Measurements from ENCODE around the gene EPHB4. TPM values are rescaled to one million over a fixed set of nuclear protein-coding genes. Genes with fewer than 3 reads are reported as not detected.

Gene EPHB4
- total and polyA plus RNA-seq, 10 of the 15 experiments (the other 5 are each of a cell fraction or from before 2014, with no cell fraction given), result 0.32 to 0.85 (median 0.48) TPM; not detected in 4

GRCh38 chr7:100874300-100874576 lies 46.9 kb upstream of the EPHB4 start:
- Histone ChIP-seq H3K79me2 (ENCODE audit: control insufficient read depth, insufficient read depth, low read length) (peaks cover 53% of the 10 kb centered on the region), H2AFZ (ENCODE audit: control insufficient read depth, low read depth, low read length) (peak overlapping the region; percentile 75; the same call in 1 of the 2 replicates), H3K4me2 (ENCODE audit: control insufficient read depth, insufficient read depth) (peak overlapping the region; percentile 99), H3K36me3 (ENCODE audit: control insufficient read depth in 2 of 2, insufficient read depth in 2 of 2, low read length in 1 of 2) (peaks cover 2 to 20% of the 10 kb centered on the region in 2 experiments; a peak in 3 of 4 replicates), H3K9me3 (replicated peaks; ENCODE audit: control insufficient read depth, insufficient read depth, low read length) (no peaks in the 10 kb centered on the region; the same call in 2 of the 3 replicates), H3K4me3 (peak overlapping the region; percentile 71), H4K20me1 (ENCODE audit: control insufficient read depth, insufficient read depth) (0 out of 2 replicates have a peak, but pooled peaks cover 3% of the 10 kb centered on the region), H3K27ac (ENCODE audit: control insufficient read depth, insufficient read depth) (peak overlapping the region; percentile 98), H3K27me3 (replicated peaks in 1 of 2; ENCODE audit: control insufficient read depth in 2 of 2, insufficient read depth in 2 of 2, low read length in 1 of 2) (no peaks in the 10 kb centered on the region), H3K9ac (ENCODE audit: control insufficient read depth, insufficient read depth, low read length) (peak overlapping the region; percentile 98), H3K4me1 (ENCODE audit: control insufficient read depth, insufficient read depth, low read length) (peaks cover 6% of the 10 kb centered on the region; the same call in 1 of the 2 replicates)
- SMC1A ChIA-PET (ENCODE audit: uncharacterized antibody, unreplicated experiment), result no interaction called here
- 83% methylated on average over 8 of the region's 8 CpGs for WGBS (ENCODE audit: insufficient coverage, insufficient replicate concordance, low lambda C conversion rate, missing lambda C conversion rate)
- CTCF ChIA-PET, result interaction anchor here (0.6 to 1.6 kb wide), 2 partner anchors 15 to 269 kb away, joined by 3 to 4 read pairs; partner anchors contain the start of gene UFSP1
- no TSS peak for BruUV-seq (replicated peaks)
- in situ Hi-C loops (cut with MboI) (no loop called here), intact Hi-C loops (cut with micrococcal nuclease; ENCODE audit: unreplicated experiment) (no loop called here)
- TF ChIP-seq ZBED1 (IDR thresholded peaks at IDR 0.05; ENCODE audit: borderline replicate concordance), result 0 out of 2 replicates have a peak, but pooled peaks have one; percentile 22
- no peak for TF ChIP-seq ESRRA (IDR thresholded peaks at IDR 0.05; ENCODE audit: low read length)
- POLR2A ChIA-PET, result interaction anchor here (0.6 to 7.0 kb wide), 2 partner anchors 14 to 200 kb away, joined by 5 to 131 read pairs; partner anchors contain the start of gene UFSP1
- DNase-seq (ENCODE audit: low read depth, low spot score) (no peak), FAIRE-seq (no peak), ATAC-seq (peak; percentile 6)
- RAD21 ChIA-PET (ENCODE audit: unreplicated experiment), result no interaction called here

- H3K36me3 ChIP-seq (ENCODE audit: control insufficient read depth in 2 of 2, insufficient read depth in 2 of 2, low read length in 1 of 2), result peaks cover 2 to 17% of the 10 kb centered on the region in 2 experiments; a peak in 3 of 4 replicates
- H3K79me2 ChIP-seq (ENCODE audit: control insufficient read depth, insufficient read depth, low read length), result peaks cover 48% of the 10 kb centered on the region
- ATAC-seq, result no peak
- no peak overlapping the region for H2AFZ ChIP-seq (ENCODE audit: control insufficient read depth, low read depth, low read length)
- 0 out of 2 replicates have a peak, but pooled peaks cover 3% of the 10 kb centered on the region for H4K20me1 ChIP-seq (ENCODE audit: control insufficient read depth, insufficient read depth)
- WGBS (ENCODE audit: insufficient coverage, insufficient replicate concordance, low lambda C conversion rate, missing lambda C conversion rate), result 87% methylated on average over 10 of the region's 10 CpGs
- H3K27me3 ChIP-seq (replicated peaks in 1 of 2; ENCODE audit: control insufficient read depth in 2 of 2, insufficient read depth in 2 of 2, low read length in 1 of 2), result no peaks in the 10 kb centered on the region
- no peak for DNase-seq (ENCODE audit: low read depth, low spot score)
- ChIA-PET CTCF (interaction anchor here (0.6 to 1.6 kb wide), 2 partner anchors 16 to 270 kb away, joined by 3 to 4 read pairs; partner anchors contain the start of gene UFSP1), RAD21 (ENCODE audit: unreplicated experiment) (no interaction called here), SMC1A (ENCODE audit: uncharacterized antibody, unreplicated experiment) (no interaction called here), POLR2A (interaction anchor here (0.6 to 7.0 kb wide), 2 partner anchors 15 to 199 kb away, joined by 5 to 131 read pairs; partner anchors contain the start of gene UFSP1)
- in situ Hi-C loops (cut with MboI) (no loop called here), intact Hi-C loops (cut with micrococcal nuclease; ENCODE audit: unreplicated experiment) (no loop called here)
- FAIRE-seq, result no peak
- peak overlapping the region; percentile 71 for H3K4me3 ChIP-seq
- no peaks in the 10 kb centered on the region; the same call in 2 of the 3 replicates for H3K9me3 ChIP-seq (replicated peaks; ENCODE audit: control insufficient read depth, insufficient read depth, low read length)
- H3K9ac ChIP-seq (ENCODE audit: control insufficient read depth, insufficient read depth, low read length), result peak overlapping the region; percentile 98
- H3K27ac ChIP-seq (ENCODE audit: control insufficient read depth, insufficient read depth), result peak overlapping the region; percentile 98
- peak overlapping the region; percentile 99 for H3K4me2 ChIP-seq (ENCODE audit: control insufficient read depth, insufficient read depth)
- no TSS peak for BruUV-seq (replicated peaks)
- peaks cover 6% of the 10 kb centered on the region; the same call in 1 of the 2 replicates for H3K4me1 ChIP-seq (ENCODE audit: control insufficient read depth, insufficient read depth, low read length)
- TF ChIP-seq PKNOX1 (IDR thresholded peaks at IDR 0.05) (no peak), ZNF622 (IDR thresholded peaks at IDR 0.05) (no peak), BACH1 (IDR thresholded peaks at IDR 0.05; ENCODE audit: borderline replicate concordance) (no peak), PBX3 (IDR thresholded peaks at IDR 0.05; ENCODE audit: insufficient replicate concordance, low read depth, low read length) (no peak), ZNF274 (IDR thresholded peaks at IDR 0.05; ENCODE audit: insufficient read depth, insufficient read length) (no peak), IKZF2 (IDR thresholded peaks at IDR 0.05) (no peak), IRF5 (IDR thresholded peaks at IDR 0.05; ENCODE audit: borderline replicate concordance) (no peak), RELB (IDR thresholded peaks at IDR 0.05; ENCODE audit: low read depth) (no peak)
Observed at GRCh38 chr7:100873599-100874299, 46.4 kb upstream of the EPHB4 start.
